Left ventricle myocardium superior (tissue), 1 donor: ENCODE results near the gene ANTXRL. TPM values are rescaled to one million over a fixed set of nuclear protein-coding genes. Genes with fewer than 3 reads are reported as not detected.
"Not testable (repeated sequence)": the region's sequence is repeated elsewhere in the genome, so short reads cannot be mapped to it uniquely, and the experiment has no call there.

ENCODE experiments used
- ATAC-seq: fragments of 200-7000 bp; cut with Tn5 transposase; one replicate; pipeline ENCODE4 v1.9.1; 2020; ENCODE audit warnings: mild to moderate bottlenecking, moderate library complexity
- DNase-seq: peaks from one replicate; pipeline ENCODE4 v3.0.0-alpha.2; 2020
- intact Hi-C: fragments of 100-400 bp; cut with micrococcal nuclease; formaldehyde crosslinking; loops from one replicate; pipeline ENCODE4 v1.11.0; 2022
- total RNA-seq: library from RNA; stranded (reverse); fragmentation: NEBNext Ultra II Directional; extraction: Animal tissue kit (Norgen Biotek cat#: 25700); gene quantifications from one replicate; pipeline ENCODE4 v1.2.1, GENCODE V29; 2021
- donor health status: DM: no; HTN: yes; CAD: no; lungs with severe emphysema.

Gene ANTXRL
- total RNA-seq, 1 donor from 2014 or later: not detected

GRCh38 chr10:46290101-46290886 is 3.5 kb downstream of the ANTXRL start:
- ATAC-seq: no peak
- intact Hi-C loops: no loop called here
- no peak for DNase-seq

- intact Hi-C loops: no loop called here
- ATAC-seq: no peak
Observed at GRCh38 chr10:46291817-46292572, 5.2 kb downstream of the ANTXRL start.

DNA sequence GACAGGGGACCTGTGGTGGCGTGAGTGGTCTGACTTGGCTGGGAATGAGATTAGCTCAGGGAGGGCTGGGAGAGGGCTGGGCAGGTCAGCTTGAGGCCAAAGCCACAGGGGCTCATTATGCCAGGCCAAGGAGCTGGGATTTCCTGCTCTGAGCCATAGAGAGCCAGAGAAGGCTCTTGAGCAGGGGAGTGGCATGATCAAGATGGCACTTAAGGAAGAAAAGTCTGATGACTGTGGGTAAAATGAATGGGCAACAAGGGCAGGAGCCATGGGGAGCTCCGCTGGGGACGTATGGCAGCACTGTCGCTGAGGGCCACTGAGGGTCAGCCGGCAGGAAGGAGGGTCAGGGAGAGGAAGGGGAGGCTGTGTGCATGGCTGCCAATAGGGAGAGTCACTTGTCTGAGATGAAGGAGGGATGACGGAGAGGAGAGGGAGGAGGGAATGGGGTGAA is 5.8 kb downstream of the ANTXRL start:
- no peak for ATAC-seq
- no peak for DNase-seq
- intact Hi-C loops: no loop called here

More at GRCh38 chr10:46291817-46292572, 5.2 kb downstream of the ANTXRL start:
- DNase-seq: no peak

DNA sequence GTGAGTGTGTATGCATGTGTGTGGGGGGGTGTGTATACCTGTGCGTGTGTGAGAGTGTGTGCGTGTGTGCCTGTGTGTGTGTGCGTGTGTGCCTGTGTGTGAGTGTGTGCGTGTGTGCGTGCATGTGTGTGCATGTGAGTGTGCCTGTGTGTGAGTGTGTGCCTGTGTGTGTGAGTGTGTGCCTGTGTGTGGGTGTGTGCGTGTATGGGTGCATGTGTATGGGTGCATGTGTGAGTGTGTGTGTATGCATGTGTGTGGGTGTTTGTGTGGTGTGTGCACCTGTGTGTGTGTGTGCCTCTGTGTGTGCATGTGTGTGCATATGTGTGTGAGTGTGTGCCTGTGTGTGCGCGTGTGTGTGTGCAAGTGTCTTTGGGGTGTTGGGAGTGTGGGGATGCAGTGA is 6.4 kb downstream of the ANTXRL start:
- DNase-seq (no peak), ATAC-seq (no peak)
- intact Hi-C loops: no loop called here

DNA sequence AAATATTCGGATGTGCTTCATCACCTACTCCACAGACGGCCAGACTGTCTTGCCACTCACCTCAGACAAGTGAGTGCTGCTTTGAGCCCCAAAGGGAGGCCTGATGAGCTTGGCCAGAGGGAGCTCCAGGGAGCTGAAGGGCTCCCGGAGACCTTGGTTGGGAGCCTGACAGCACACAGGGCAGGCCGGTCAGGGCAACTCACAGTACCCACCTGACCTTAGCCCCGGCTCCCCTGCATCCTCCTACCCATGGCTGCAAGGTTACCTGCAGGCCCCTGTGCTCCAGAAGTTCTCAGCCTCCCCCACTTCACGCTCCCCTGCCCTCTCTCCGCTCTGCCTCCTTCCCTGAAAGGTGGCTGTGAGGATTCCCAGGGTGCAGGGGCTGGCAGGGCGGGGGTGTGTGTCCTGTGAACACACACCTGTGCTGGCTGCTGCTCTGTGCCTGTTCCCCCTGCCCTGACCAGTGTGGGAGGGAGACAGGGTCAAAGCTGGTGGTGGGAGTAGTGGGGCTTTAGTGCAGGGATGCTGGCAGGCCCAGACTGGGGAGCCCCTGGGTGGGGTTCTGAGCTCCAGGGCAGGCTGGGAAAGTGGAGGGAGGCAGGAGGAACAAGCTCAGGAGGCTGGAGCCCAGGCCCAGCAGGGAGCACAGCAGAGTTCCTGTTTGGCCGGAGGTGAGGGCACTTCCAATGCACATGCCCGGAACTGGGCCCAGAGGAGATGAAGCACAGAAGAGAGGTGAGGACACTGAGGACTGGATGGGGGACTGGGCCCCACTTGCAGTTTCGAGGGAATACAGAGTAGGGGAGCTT is 7.2 kb downstream of the ANTXRL start:
- DNase-seq (no peak), ATAC-seq (peak; percentile 48)
- intact Hi-C loops: no loop called here

- DNase-seq: no peak
- intact Hi-C loops: no loop called here
- ATAC-seq: no peak
Observed at GRCh38 chr10:46294641-46295220, 7.9 kb downstream of the ANTXRL start.

DNA sequence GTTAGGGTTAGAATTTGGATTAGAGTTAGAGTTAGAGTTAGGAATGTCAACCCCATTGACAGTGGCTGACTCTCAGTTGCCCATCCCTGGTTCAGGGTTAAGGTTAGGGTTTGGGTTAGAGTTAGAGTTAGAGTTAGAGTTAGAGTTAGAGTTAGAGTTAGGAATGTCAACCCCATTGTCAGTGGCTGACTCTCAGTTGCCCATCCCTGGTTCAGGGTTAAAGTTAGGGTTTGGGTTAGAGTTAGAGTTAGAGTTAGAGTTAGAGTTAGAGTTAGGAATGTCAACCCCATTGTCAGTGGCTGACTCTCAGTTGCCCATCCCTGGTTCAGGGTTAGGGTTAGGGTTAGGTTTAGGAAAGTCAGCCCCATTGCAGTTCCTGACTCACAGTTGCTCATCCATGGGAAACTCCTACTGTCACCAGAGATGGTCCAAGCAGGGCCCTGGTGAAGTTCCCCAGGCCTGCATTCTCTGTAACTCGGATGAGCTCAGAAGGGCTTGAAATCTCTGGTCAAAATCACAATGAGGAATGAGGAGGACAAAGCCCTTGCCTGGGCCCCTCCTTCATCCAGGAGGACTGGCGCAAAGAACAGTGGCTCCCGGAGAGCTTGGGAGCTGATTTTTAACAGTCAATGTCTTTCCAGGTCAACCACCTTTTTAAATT is 8.7 kb downstream of the ANTXRL start:
- ATAC-seq, DNase-seq, intact Hi-C loops: not testable (repeated sequence)

DNA sequence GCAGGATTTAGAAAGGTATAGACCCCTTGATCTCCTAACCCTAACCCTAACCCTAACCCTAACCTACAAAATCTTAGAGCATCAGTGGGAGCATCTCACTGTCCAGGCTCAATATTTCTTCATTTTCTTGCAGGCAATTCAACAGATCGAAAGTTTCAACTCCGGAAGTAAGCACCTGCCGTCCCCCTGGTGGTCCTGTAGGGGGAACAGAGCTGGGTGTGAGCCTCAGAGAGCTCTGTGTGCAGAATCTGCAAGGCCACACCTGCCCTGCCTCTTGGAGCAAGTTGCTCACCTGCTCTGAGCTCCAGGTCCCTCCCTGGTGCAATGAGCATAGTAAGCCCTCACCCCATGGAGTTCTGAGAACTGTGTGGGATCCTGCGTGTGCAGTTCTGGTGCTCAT is 9.3 kb downstream of the ANTXRL start:
- not testable (repeated sequence) for DNase-seq

GRCh38 chr10:46296641-46297141 is 9.9 kb downstream of the ANTXRL start:
- no peak for ATAC-seq
- DNase-seq: no peak
- intact Hi-C loops: no loop called here

More for the DNA sequence above, 9.3 kb downstream of the ANTXRL start:
- ATAC-seq, intact Hi-C loops: not testable (repeated sequence)

GRCh38 chr10:46297406-46298204 is 10.8 kb downstream of the ANTXRL start:
- ATAC-seq (no peak), DNase-seq (no peak)
- intact Hi-C loops: no loop called here

- intact Hi-C loops: no loop called here
- ATAC-seq (no peak), DNase-seq (no peak)
Observed at GRCh38 chr10:46298477-46299285, 11.9 kb downstream of the ANTXRL start.

GRCh38 chr10:46299286-46299535 is 12.4 kb downstream of the ANTXRL start:
- ATAC-seq (no peak), DNase-seq (no peak)
- intact Hi-C loops: no loop called here

DNA sequence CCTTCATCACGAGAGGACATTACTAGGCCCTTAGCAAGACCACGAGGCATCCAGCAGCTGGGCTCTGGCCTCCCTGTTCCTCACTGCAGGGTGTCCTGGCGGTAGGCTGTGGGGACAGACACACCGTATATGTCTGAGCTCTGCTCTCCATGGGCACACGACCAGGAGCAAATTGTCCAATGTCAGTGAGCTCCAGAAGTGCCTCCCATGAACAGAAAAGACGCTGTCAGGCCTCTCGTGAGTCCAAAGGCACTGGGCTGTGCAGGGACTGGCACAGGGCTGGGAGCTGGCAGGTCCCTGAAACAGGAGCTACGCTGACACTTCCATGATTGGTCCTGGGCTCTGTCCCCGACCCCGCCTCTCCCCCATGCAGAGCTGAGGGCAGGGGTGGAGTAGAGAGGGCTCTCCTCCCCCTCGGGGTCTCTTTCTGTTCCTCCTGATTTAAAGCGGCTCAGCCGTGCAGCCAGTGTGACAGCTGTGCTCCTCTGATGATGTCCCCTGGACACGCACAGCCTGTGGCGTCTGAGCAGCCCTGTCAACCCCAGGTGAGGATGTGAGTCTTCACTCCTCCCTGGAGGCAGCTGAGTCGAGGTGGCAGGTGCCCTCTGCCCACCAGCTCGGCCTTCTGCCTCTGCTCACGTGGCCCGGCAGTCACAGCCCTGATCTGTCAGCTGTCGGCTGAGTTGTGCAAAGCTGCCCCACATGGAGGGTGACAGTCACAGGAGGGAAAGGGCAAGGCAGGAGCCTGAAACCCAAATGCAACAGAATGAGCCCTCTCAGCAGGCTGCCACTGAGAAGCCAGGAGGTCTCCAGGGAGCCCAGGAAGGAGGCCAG is 13.0 kb downstream of the ANTXRL start:
- DNase-seq (peak; percentile 53), ATAC-seq (peak; percentile 69)
- intact Hi-C loops: no loop called here

DNA sequence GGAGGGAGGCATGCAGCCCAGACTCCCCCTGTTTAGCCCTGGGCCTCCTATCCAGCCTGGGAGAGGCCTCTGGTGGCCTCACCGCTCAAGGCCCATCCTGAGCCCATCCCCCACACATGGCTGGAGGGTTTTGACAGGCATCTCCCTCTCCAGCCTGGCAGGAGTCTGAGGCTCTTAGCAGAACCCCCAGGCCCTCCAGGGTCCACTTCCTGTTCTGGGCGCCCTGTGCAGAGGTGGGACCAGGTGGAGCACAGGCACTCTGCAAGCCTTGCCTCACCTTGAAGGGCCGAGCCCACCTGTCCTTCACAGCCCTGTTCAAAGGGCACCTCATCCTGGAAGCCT is 13.5 kb downstream of the ANTXRL start:
- ATAC-seq, DNase-seq, intact Hi-C loops: not testable (repeated sequence)

GRCh38 chr10:46301056-46301645 is 14.4 kb downstream of the ANTXRL start:
- DNase-seq (no peak), ATAC-seq (no peak)
- intact Hi-C loops: no loop called here
